ENCODE measurements around the gene GCAT. TPM values are rescaled to one million over a fixed set of nuclear protein-coding genes. Genes with fewer than 3 reads are reported as not detected.

GCAT gene
- total RNA-seq, 2 donors from 2014 or later = 3.9 to 42.5 TPM

- peaks cover 2% of the 10 kb centered on the region for H3K36me3 ChIP-seq
- H3K9me3 ChIP-seq = no peaks in the 10 kb centered on the region
- no peak for TF ChIP-seq CTCF (IDR thresholded peaks at IDR 0.05)
- ATAC-seq (ENCODE audit: insufficient number of reproducible peaks, low FRiP score, low read depth) (no peak), DNase-seq (ENCODE audit: low spot score) (no peak)
- no peaks in the 10 kb centered on the region for H3K27me3 ChIP-seq (replicated peaks; ENCODE audit: insufficient read depth)
- H3K4me1 ChIP-seq (ENCODE audit: control insufficient read depth in 1 of 2, low read depth in 2 of 2) = peaks cover 4 to 17% of the 10 kb centered on the region in 2 donors
- H3K4me3 ChIP-seq = peak overlapping the region; percentile 54
- no peak overlapping the region for H3K27ac ChIP-seq
Measured at GRCh38 chr22:37824674-37825641, 17.2 kb downstream of the GCAT start.

DNA sequence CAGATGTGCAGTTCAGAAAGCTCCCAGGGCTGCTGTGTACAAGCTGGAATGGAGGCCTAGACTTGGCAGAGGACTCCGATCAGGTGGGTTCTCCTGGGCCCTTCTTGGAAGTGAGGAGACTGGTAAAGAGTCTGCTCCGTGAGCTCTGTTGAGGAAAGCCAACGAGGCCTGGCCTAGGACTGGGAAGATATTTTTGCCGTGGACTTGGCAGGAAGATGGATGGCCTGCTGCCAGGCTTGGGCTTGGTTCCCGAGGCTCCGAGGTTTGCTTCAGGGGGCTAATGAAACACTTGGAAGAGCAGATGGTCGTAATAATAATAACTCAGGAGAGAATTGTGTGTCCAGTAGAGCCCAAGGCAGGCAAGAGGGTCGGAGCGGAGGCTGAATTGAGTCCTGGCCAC is 19.3 kb downstream of the GCAT start:
- no peak for TF ChIP-seq CTCF (IDR thresholded peaks at IDR 0.05)
- DNase-seq (ENCODE audit: low spot score) (no peak), ATAC-seq (ENCODE audit: insufficient number of reproducible peaks, low FRiP score, low read depth) (no peak)
- Histone ChIP-seq H3K9me3 (no peaks in the 10 kb centered on the region), H3K36me3 (peaks cover 22% of the 10 kb centered on the region), H3K27ac (peak overlapping the region; percentile 1 to 45), H3K4me3 (no peak overlapping the region), H3K27me3 (replicated peaks; ENCODE audit: insufficient read depth) (no peaks in the 10 kb centered on the region), H3K4me1 (ENCODE audit: control insufficient read depth in 1 of 2, low read depth in 2 of 2) (peaks cover 4 to 17% of the 10 kb centered on the region in 2 donors)

GRCh38 chr22:37830093-37830842 is 22.5 kb downstream of the GCAT start:
- H3K27me3 ChIP-seq (replicated peaks; ENCODE audit: insufficient read depth) = no peaks in the 10 kb centered on the region
- no peak for TF ChIP-seq CTCF (IDR thresholded peaks at IDR 0.05)
- H3K9me3 ChIP-seq = no peaks in the 10 kb centered on the region
- no peak for DNase-seq (ENCODE audit: low spot score)
- H3K4me3 ChIP-seq = no peak overlapping the region
- peaks cover 44% of the 10 kb centered on the region for H3K36me3 ChIP-seq
- H3K27ac ChIP-seq = no peak overlapping the region
- H3K4me1 ChIP-seq (ENCODE audit: control insufficient read depth in 1 of 2, low read depth in 2 of 2) = peaks cover 4 to 11% of the 10 kb centered on the region in 2 donors
- no peak for ATAC-seq (ENCODE audit: insufficient number of reproducible peaks, low FRiP score, low read depth)

DNA sequence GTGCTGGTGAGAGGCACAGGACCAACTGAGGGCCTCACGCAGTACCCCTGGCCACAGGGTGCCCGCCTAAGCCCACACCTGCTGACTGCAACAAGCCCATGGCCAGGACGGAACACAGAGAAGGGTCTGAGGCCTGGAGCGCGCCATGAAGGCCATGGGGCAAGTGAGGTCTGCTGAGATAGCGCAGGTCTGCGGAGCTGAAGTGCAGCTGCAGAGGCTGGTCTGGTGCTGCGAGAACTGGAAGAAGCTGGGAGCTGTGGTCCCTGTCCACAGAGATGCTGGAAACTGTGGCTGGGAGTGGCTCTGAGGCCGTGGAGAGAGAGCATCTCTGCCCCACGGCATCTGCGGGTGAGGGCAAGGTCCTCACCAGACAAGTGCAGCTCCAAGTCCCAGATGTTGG is 23.7 kb downstream of the GCAT start:
- ATAC-seq (ENCODE audit: insufficient number of reproducible peaks, low FRiP score, low read depth) (no peak), DNase-seq (ENCODE audit: low spot score) (no peak)
- no peak overlapping the region for H3K27ac ChIP-seq
- H3K36me3 ChIP-seq = peaks cover 44% of the 10 kb centered on the region
- H3K27me3 ChIP-seq (replicated peaks; ENCODE audit: insufficient read depth) = no peaks in the 10 kb centered on the region
- H3K4me1 ChIP-seq (ENCODE audit: control insufficient read depth in 1 of 2, low read depth in 2 of 2) = peaks cover 4 to 11% of the 10 kb centered on the region in 2 donors
- no peaks in the 10 kb centered on the region for H3K9me3 ChIP-seq
- TF ChIP-seq CTCF (IDR thresholded peaks at IDR 0.05) = no peak
- H3K4me3 ChIP-seq = no peak overlapping the region

Measured in thoracic aorta (tissue), 2 donors.